Measurements from ENCODE around the gene GDA. TPM values are rescaled to one million over a fixed set of nuclear protein-coding genes. Genes with fewer than 3 reads are reported as not detected.

The GDA gene
- total and polyA plus RNA-seq, 4 experiments from 2014 or later, result not detected

DNA sequence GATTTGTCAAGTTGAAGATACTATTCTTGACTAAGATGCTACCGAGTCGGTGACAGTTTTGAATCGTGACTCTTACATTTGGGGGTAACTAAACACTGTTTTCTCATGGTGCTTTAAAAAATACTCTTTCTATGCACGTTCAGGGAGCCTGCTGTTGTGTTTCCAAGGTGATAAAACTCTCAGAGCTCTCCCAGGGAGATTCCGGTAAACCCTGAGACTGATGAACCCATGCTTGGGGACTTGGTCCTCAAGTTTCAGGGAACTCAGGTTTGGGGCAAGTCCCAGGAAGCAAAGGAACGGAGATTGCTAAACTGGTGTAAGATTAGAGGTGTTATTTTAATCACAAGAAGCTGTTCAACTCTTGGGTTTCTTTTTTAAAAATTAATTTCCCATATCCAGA lies 1.4 kb downstream of the GDA start:
- intact Hi-C loops (cut with micrococcal nuclease), result no loop called here
- H3K4me3 Mint-ChIP-seq, result no peak overlapping the region
- no peaks in the 10 kb centered on the region for H3K27me3 ChIP-seq (ENCODE audit: insufficient read depth, low read length)
- no peak overlapping the region for H3K27ac ChIP-seq (ENCODE audit: low read depth, low read length)
- no peak for DNase-seq
- H3K36me3 ChIP-seq (ENCODE audit: insufficient read depth, low read length), result no peaks in the 10 kb centered on the region
- CTCF ChIA-PET (ENCODE audit: partially characterized antibody), result no interaction called here
- no peaks in the 10 kb centered on the region for H3K9me3 ChIP-seq (ENCODE audit: control insufficient read depth in 1 of 2, low read length in 2 of 2)
- H3K36me3 Mint-ChIP-seq, result no peaks in the 10 kb centered on the region
- no peaks in the 10 kb centered on the region for H3K4me1 ChIP-seq (ENCODE audit: insufficient read depth, low read length)
- H3K27ac Mint-ChIP-seq, result no peak overlapping the region
- H3K4me3 ChIP-seq (ENCODE audit: low read length in 2 of 2), result no peak overlapping the region
- peaks cover 2 to 14% (median 8%) of the 10 kb centered on the region in 4 donors for H3K4me1 Mint-ChIP-seq
- POLR2A ChIA-PET (ENCODE audit: partially characterized antibody), result interaction anchor here (0.6 kb wide), 1 partner anchor 466 kb away, joined by 4 read pairs; no protein-coding TSS in a partner anchor
- H3K9me3 Mint-ChIP-seq, result peaks cover 0 to 7% (median 0%) of the 10 kb centered on the region in 8 donors
- peaks cover 19 to 31% of the 10 kb centered on the region in 2 donors for H3K27me3 Mint-ChIP-seq

DNA sequence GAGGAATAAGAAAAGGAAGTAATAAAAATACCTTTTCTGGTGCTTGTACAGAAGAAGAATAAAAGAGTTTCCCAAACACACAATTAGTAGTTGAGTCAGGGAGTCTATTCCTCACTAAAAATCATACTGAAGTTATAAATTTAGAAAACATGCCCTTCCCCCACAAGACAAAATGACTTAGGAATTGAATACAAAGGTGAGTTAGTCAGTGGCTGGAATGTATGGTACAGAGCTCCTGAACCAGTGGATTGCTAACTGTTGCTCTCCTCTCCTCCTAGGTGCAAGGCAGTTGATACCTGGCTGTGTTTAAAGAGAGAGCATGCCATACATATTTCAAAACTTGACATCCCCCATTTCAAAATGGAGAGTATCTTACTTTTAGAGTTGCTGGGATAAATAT lies 1.9 kb downstream of the GDA start:
- no peak for DNase-seq
- Histone ChIP-seq H3K36me3 (ENCODE audit: insufficient read depth, low read length) (no peaks in the 10 kb centered on the region), H3K9me3 (ENCODE audit: control insufficient read depth in 1 of 2, low read length in 2 of 2) (no peaks in the 10 kb centered on the region), H3K4me1 (ENCODE audit: insufficient read depth, low read length) (no peaks in the 10 kb centered on the region), H3K4me3 (ENCODE audit: low read length in 2 of 2) (no peak overlapping the region), H3K27me3 (ENCODE audit: insufficient read depth, low read length) (no peaks in the 10 kb centered on the region), H3K27ac (ENCODE audit: low read depth, low read length) (no peak overlapping the region)
- Mint-ChIP-seq H3K4me1 (peaks cover 2 to 14% (median 8%) of the 10 kb centered on the region in 4 donors), H3K36me3 (no peaks in the 10 kb centered on the region), H3K9me3 (peaks cover 0 to 7% (median 2%) of the 10 kb centered on the region in 8 donors), H3K27me3 (peaks cover 18 to 31% of the 10 kb centered on the region in 2 donors), H3K27ac (no peak overlapping the region), H3K4me3 (no peak overlapping the region)
- ChIA-PET POLR2A (ENCODE audit: partially characterized antibody) (interaction anchor here (0.6 kb wide), 1 partner anchor 466 kb away, joined by 4 read pairs; no protein-coding TSS in a partner anchor), CTCF (ENCODE audit: partially characterized antibody) (no interaction called here)
- intact Hi-C loops (cut with micrococcal nuclease), result no loop called here

DNA sequence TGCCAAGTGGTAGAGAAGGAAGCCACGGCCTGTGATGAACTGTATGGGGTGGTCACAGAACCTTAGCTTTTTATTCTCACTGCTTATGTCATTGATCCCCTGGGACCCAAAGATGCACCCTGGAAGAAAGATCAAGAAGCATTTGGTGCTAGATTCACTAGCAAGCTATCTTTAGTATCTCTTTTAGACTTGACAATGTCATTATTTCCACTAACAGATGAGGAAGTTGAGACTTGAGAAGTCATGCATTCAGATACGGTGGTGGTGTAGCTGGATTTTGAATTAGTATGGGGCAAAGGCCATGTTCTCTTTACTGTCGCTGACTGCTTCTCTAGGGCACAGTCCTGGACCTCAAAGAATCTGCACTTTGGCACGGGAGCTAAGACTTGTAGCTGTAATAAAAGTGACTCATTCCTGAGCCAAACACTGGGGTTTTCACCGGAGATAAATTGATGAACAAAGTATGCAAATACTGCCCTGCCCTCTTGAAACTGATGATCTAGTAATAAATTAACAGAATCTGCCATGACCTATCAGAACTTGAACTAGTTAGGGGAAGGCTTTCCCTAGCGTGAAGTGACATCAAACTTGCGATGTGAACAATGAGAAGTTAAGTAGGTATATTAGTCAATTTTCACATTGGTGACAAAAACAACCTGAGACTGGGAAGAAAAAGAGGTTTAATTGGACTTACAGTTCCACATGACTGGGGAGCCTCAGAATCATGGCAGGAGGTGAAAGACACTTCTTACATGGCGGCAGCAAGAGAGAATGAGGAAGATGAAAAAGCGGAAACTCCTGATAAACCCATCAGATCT lies 5.4 kb downstream of the GDA start:
- POLR2A ChIA-PET (ENCODE audit: partially characterized antibody), result no interaction called here
- H3K4me3 Mint-ChIP-seq, result no peak overlapping the region
- H3K27ac Mint-ChIP-seq, result no peak overlapping the region
- Histone ChIP-seq H3K4me3 (ENCODE audit: low read length in 2 of 2) (no peak overlapping the region), H3K27me3 (ENCODE audit: insufficient read depth, low read length) (no peaks in the 10 kb centered on the region), H3K9me3 (ENCODE audit: control insufficient read depth in 1 of 2, low read length in 2 of 2) (no peaks in the 10 kb centered on the region), H3K27ac (ENCODE audit: low read depth, low read length) (no peak overlapping the region), H3K4me1 (ENCODE audit: insufficient read depth, low read length) (no peaks in the 10 kb centered on the region), H3K36me3 (ENCODE audit: insufficient read depth, low read length) (no peaks in the 10 kb centered on the region)
- CTCF ChIA-PET (ENCODE audit: partially characterized antibody), result no interaction called here
- no peaks in the 10 kb centered on the region for H3K36me3 Mint-ChIP-seq
- peaks cover 0 to 5% (median 2%) of the 10 kb centered on the region in 4 donors for H3K4me1 Mint-ChIP-seq
- no peak for DNase-seq
- intact Hi-C loops (cut with micrococcal nuclease), result no loop called here
- H3K9me3 Mint-ChIP-seq, result peaks cover 0 to 10% (median 3%) of the 10 kb centered on the region in 8 donors
- peaks cover 9 to 17% of the 10 kb centered on the region in 2 donors for H3K27me3 Mint-ChIP-seq

- no peaks in the 10 kb centered on the region for H3K27me3 ChIP-seq (ENCODE audit: insufficient read depth, low read length)
- H3K27ac Mint-ChIP-seq, result no peak overlapping the region
- intact Hi-C loops (cut with micrococcal nuclease), result no loop called here
- H3K9me3 Mint-ChIP-seq, result peaks cover 0 to 10% (median 3%) of the 10 kb centered on the region in 8 donors
- no peak for DNase-seq
- ChIA-PET CTCF (ENCODE audit: partially characterized antibody) (no interaction called here), POLR2A (ENCODE audit: partially characterized antibody) (no interaction called here)
- no peaks in the 10 kb centered on the region for H3K36me3 Mint-ChIP-seq
- no peak overlapping the region for H3K4me3 ChIP-seq (ENCODE audit: low read length in 2 of 2)
- H3K4me1 ChIP-seq (ENCODE audit: insufficient read depth, low read length), result no peaks in the 10 kb centered on the region
- H3K4me1 Mint-ChIP-seq, result peaks cover 0 to under 1% (median 0%) of the 10 kb centered on the region in 4 donors
- peaks cover 4 to 12% of the 10 kb centered on the region in 2 donors for H3K27me3 Mint-ChIP-seq
- no peak overlapping the region for H3K27ac ChIP-seq (ENCODE audit: low read depth, low read length)
- H3K36me3 ChIP-seq (ENCODE audit: insufficient read depth, low read length), result no peaks in the 10 kb centered on the region
- no peak overlapping the region for H3K4me3 Mint-ChIP-seq
- no peaks in the 10 kb centered on the region for H3K9me3 ChIP-seq (ENCODE audit: control insufficient read depth in 1 of 2, low read length in 2 of 2)
These were observed 6.1 kb downstream of the GDA start for GRCh38 chr9:72155301-72155700.

GRCh38 chr9:72156586-72156985 lies 7.3 kb downstream of the GDA start:
- Histone ChIP-seq H3K27ac (ENCODE audit: low read depth, low read length) (no peak overlapping the region), H3K36me3 (ENCODE audit: insufficient read depth, low read length) (no peaks in the 10 kb centered on the region), H3K4me1 (ENCODE audit: insufficient read depth, low read length) (no peaks in the 10 kb centered on the region), H3K27me3 (ENCODE audit: insufficient read depth, low read length) (no peaks in the 10 kb centered on the region), H3K9me3 (ENCODE audit: control insufficient read depth in 1 of 2, low read length in 2 of 2) (no peaks in the 10 kb centered on the region), H3K4me3 (ENCODE audit: low read length in 2 of 2) (no peak overlapping the region)
- no peaks in the 10 kb centered on the region for H3K36me3 Mint-ChIP-seq
- H3K4me3 Mint-ChIP-seq, result no peak overlapping the region
- H3K27me3 Mint-ChIP-seq, result peaks cover 3 to 4% of the 10 kb centered on the region in 2 donors
- ChIA-PET POLR2A (ENCODE audit: partially characterized antibody) (no interaction called here), CTCF (ENCODE audit: partially characterized antibody) (interaction anchor here (0.7 kb wide), 1 partner anchor 1339 kb away, joined by 6 read pairs; no protein-coding TSS in a partner anchor)
- H3K27ac Mint-ChIP-seq, result no peak overlapping the region
- no peaks in the 10 kb centered on the region for H3K4me1 Mint-ChIP-seq
- intact Hi-C loops (cut with micrococcal nuclease), result no loop called here
- DNase-seq, result no peak
- peaks cover 0 to 10% (median 3%) of the 10 kb centered on the region in 8 donors for H3K9me3 Mint-ChIP-seq

GRCh38 chr9:72158680-72159079 lies 9.4 kb downstream of the GDA start:
- POLR2A ChIA-PET (ENCODE audit: partially characterized antibody), result no interaction called here

GRCh38 chr9:72160446-72161123 lies 11.3 kb downstream of the GDA start:
- POLR2A ChIA-PET (ENCODE audit: partially characterized antibody), result no interaction called here
- H3K27ac Mint-ChIP-seq, result no peak overlapping the region
- H3K9me3 Mint-ChIP-seq, result peaks cover 0 to 5% (median 3%) of the 10 kb centered on the region in 8 donors
- Histone ChIP-seq H3K4me1 (ENCODE audit: insufficient read depth, low read length) (no peaks in the 10 kb centered on the region), H3K27ac (ENCODE audit: low read depth, low read length) (no peak overlapping the region), H3K27me3 (ENCODE audit: insufficient read depth, low read length) (no peaks in the 10 kb centered on the region), H3K36me3 (ENCODE audit: insufficient read depth, low read length) (no peaks in the 10 kb centered on the region), H3K4me3 (ENCODE audit: low read length in 2 of 2) (no peak overlapping the region), H3K9me3 (ENCODE audit: control insufficient read depth in 1 of 2, low read length in 2 of 2) (no peaks in the 10 kb centered on the region)
- H3K4me1 Mint-ChIP-seq, result no peaks in the 10 kb centered on the region
- peaks cover 2 to 3% of the 10 kb centered on the region in 2 donors for H3K27me3 Mint-ChIP-seq
- no peak for DNase-seq
- CTCF ChIA-PET (ENCODE audit: partially characterized antibody), result interaction anchor here (0.6 to 2.2 kb wide), 2 partner anchors 10 to 535 kb away, joined by 3 to 5 read pairs; no protein-coding TSS in a partner anchor
- no peak overlapping the region for H3K4me3 Mint-ChIP-seq
- intact Hi-C loops (cut with micrococcal nuclease), result no loop called here
- H3K36me3 Mint-ChIP-seq, result no peaks in the 10 kb centered on the region

More at GRCh38 chr9:72158680-72159079, 9.4 kb downstream of the GDA start:
- DNase-seq, result no peak
- no peaks in the 10 kb centered on the region for H3K27me3 ChIP-seq (ENCODE audit: insufficient read depth, low read length)
- H3K27ac ChIP-seq (ENCODE audit: low read depth, low read length), result no peak overlapping the region
- no peaks in the 10 kb centered on the region for H3K9me3 ChIP-seq (ENCODE audit: control insufficient read depth in 1 of 2, low read length in 2 of 2)
- no peaks in the 10 kb centered on the region for H3K36me3 ChIP-seq (ENCODE audit: insufficient read depth, low read length)
- no peaks in the 10 kb centered on the region for H3K36me3 Mint-ChIP-seq
- CTCF ChIA-PET (ENCODE audit: partially characterized antibody), result no interaction called here
- intact Hi-C loops (cut with micrococcal nuclease), result no loop called here
- H3K27ac Mint-ChIP-seq, result no peak overlapping the region
- no peaks in the 10 kb centered on the region for H3K4me1 Mint-ChIP-seq
- peaks cover 0 to 10% (median 3%) of the 10 kb centered on the region in 8 donors for H3K9me3 Mint-ChIP-seq
- H3K4me3 Mint-ChIP-seq, result no peak overlapping the region
- H3K27me3 Mint-ChIP-seq, result peaks cover 3 to 6% of the 10 kb centered on the region in 2 donors
- H3K4me3 ChIP-seq (ENCODE audit: low read length in 2 of 2), result no peak overlapping the region
- no peaks in the 10 kb centered on the region for H3K4me1 ChIP-seq (ENCODE audit: insufficient read depth, low read length)
